Hematopoietic multipotent progenitor cell treated with erythropoietin and hydrocortisone succinate and interleukin-3 and kit ligand, for 6 days (in vitro differentiated cells): ENCODE data around the gene GPR18.

Source experiments
- DNase-seq: peaks from one replicate; pipeline ENCODE4 v3.0.0-alpha.2; 2015

GPR18 gene, protein sequence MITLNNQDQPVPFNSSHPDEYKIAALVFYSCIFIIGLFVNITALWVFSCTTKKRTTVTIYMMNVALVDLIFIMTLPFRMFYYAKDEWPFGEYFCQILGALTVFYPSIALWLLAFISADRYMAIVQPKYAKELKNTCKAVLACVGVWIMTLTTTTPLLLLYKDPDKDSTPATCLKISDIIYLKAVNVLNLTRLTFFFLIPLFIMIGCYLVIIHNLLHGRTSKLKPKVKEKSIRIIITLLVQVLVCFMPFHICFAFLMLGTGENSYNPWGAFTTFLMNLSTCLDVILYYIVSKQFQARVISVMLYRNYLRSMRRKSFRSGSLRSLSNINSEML

DNA sequence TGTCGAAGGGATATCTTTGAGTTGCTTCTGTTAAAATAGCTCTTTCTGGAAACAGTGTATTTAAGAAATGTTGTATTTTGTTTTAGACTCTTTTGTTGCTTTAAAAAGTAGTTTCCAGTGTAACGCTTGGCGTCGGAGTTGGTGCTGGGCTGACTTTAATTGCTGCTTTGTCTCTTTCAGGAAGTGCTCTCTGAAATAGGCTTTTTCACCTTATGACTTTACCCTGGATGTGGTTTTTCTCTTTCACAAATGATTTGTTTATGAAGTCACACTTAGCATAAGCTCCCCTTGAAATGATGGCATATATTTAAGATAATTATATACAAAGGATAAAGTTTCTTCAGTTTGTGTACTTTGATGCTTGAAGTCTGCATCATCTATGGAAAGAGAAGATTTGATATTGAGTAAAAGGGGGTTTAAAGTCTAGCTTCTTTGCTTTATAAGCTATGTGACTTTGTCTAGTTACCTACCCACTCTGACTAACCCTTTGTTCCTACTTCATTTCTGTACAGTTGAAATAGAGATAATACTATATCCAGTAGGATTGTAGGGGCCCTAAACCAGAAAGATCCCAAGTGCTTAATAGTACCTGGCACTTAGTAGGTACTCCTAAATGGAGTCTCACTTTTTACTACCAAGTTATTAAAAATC, at the start of gene GPR18:
Gene GPR18 (minus strand): TSS at position 170 of the 651 bp plus-strand sequence. CDS start 2,507 bp downstream, outside the sequence.
- DNase-seq: no peak

DNA sequence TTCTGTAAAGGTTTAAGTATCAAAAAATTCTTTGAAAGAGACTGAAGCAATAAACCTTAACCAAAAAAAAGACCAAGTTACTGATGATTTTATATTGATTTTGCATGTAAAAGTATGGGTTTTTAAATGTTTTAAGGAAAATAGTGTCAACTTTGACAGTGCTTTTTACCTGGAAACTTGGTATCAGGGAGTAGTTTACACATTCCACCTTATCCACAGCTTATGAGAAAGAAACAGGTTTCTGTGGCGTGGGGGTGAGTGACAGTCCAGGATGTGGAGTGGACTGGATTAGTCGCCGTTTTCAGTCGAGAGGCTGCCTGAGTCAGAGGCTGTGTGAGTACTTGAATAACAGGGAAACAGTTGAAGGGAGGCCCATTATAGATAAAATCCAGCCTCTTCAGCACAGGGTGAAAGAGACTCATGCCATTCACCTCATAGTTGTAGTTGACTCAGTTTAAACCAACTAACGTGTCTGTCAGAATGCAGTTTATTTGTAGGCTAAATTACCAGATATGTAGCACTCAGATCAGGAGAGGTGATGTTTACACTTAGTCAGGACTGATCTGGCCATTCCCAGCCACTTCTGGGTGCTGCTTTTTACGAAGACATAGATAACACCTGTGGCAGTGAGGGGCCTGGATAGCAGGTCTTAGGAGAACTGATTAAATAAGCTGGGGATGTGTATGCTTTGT, 49.6 kb upstream of the GPR18 start:
- DNase-seq: peak; percentile 57

DNA sequence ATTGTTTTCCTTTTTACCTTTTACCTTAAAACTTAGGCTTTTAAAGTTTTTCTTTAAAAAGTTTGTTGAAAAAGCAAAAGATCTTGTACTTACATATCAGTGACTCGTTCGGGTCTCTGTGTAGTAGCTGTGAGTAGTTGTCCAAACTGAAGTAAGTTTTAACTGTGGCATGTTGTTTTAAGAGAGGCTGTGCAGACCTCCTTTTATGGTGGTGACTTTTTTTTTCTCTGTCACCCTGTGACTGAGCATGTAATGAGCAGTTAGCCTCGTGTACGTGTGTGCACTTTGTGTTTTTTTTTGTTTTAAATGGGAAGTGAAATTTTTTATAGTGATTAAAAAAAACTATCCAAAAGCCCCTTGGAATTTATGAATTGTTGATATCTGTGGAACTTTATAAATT, 49.1 kb upstream of the GPR18 start, which contains the start of gene GPR183:
Gene GPR183 (minus strand): TSS at position 153 of the 400 bp plus-strand sequence. CDS start 11,254 bp downstream, outside the sequence.
- DNase-seq: peak; percentile 65

- DNase-seq: no peak
Observed at GRCh38 chr13:99305566-99305965, 47.4 kb upstream of the GPR18 start.

DNA sequence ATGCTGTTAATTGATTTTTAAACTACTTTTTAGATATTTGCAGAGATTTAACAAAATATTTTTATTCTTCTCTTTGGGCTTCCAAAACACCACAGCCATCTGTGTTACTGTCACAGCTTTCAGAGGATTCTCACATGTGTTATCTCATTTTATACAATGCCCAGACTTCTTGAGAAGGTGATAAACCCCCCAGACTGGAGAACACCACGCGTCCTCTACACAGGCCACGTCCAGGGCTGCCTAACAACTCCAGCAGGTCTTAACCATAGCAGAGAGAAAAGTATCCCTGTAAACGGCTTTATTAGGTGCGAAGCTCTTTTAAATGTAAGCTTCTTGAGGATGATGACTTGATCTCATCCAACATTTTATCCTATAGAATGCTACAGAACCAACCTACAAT, 47.0 kb upstream of the GPR18 start:
- DNase-seq: peak; percentile 51

DNA sequence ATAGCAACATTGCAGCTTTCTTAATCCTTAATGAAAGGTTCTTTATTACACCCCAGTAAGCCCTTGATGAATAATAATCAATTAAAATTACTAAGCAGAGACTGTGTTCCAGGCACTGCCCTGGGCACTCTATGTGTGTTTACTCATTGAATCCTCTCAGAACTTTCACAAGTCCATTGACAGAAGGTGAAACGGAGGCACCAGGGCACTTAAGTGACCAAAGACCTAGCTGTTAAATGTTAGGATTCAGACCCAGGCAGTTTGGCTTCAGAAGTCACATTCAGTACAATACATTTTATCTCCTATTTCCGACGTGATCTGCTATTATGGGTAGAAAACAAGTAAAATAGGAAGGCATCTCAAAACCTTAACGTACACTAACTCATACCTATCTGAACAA, 46.4 kb upstream of the GPR18 start:
- DNase-seq: no peak

GRCh38 chr13:99303863-99304521, 45.8 kb upstream of the GPR18 start:
- no peak for DNase-seq

- no peak for DNase-seq
Observed at GRCh38 chr13:99302637-99303505, 44.7 kb upstream of the GPR18 start.

GRCh38 chr13:99301913-99302636, 43.9 kb upstream of the GPR18 start:
- no peak for DNase-seq

DNA sequence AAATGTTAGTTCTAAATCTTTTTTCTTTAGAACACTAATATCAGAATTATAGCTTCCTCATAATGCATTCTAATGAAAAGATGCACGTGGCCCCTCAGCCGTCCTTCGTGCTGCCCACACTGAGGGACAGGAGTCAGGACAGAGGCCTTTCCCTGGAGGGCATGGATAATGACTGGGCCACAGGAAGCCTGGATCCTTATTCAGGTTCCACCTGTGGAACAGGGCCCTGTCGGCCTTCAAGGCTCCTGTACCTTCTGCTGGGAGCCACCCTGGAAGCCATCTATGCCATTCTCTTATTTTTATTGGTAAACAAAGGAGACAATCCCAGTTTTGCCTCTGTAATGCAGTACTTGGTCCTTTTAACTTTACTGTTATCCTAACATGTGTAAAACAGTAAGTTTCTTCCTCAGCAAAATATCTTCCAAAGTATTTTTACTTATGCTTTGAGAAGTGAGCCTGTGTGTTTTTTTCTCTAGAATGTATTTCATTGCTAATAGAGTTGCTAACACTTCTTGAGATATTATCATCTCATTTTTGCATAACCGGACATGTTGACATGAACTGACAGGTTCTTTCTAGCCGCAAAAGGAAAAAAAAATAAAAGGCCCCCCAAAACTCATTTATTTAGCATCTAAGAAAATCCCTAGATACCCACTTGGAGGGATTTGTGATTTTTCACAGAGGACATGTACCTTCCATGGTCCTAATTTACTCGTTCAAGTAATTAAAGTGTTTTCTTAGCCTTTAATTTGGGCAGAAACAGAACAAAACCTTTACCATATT, 43.1 kb upstream of the GPR18 start:
- DNase-seq: no peak

GRCh38 chr13:99299920-99300341, 41.8 kb upstream of the GPR18 start:
- no peak for DNase-seq

DNA sequence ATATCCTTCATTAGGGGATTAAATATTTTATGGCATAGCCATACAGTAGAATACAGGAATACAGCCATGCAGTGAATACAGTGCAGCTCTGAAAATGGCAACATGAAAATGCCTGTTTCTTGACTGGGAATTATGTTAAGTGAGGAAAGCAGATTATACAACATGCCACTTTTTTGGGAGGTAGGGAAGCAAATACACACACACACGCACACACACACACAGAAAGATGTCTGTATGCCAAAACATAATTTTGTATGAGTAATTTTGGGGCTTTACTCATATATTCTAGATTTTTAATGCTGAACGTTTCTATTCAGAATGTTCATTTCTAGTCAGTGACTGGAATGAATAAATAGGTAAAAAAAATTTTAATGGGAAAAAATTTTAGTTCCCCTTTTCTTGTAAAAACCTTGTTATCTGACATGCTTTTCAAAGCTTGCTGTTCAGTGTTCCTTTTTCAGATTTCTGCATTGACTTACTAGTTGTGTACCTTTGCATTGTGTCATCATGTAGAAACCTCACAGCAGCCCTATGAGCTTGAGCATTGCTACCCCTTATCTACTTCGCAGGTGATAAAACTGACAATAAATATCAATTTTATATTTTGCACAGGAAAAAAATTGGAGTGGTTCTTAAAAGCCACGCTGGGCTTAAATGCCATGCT, 41.2 kb upstream of the GPR18 start:
- DNase-seq: peak; percentile 41

- no peak for DNase-seq
Observed at GRCh38 chr13:99298056-99298455, 39.9 kb upstream of the GPR18 start.

GRCh38 chr13:99297331-99297730, 39.2 kb upstream of the GPR18 start:
- DNase-seq: no peak

DNA sequence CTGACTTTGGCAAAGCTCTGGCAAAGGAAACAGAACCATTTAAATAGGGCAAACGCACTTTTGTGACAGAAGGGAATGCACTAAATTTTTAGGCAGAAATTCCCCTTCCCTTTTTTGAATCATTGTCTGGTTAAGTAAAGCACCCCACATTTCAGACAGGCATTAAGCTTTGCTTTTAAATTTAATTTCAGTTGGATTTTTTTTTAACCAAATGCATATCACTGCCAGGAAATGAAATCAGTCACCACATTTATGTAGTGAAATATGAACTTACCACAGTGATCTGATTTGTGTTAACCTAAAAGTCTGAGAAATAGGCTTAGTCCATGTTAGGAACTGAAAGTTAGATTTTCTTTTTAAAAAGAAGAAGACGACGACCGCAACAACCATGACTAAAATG, 38.2 kb upstream of the GPR18 start:
- no peak for DNase-seq

GRCh38 chr13:99295488-99296252, 37.5 kb upstream of the GPR18 start:
- no peak for DNase-seq

DNA sequence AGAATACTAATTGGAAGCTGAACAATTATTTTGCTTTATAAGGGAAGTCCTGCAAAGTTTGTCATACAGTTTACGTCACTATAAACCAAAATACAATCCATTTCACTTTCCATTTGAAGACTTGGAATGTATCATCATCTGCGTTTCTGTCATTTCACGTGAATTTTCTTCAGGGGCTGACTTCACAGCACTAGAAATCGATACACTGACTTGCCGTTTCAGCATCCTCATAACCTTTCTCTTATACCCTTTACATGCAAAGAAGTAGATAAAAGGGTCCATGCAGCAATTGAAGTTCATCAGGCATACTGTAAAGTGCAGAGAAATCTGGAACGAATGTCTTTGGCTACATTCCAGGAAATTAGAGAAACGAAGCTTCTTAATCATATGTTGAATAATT, 36.8 kb upstream of the GPR18 start:
- DNase-seq: no peak

GRCh38 chr13:99294198-99294597, 36.0 kb upstream of the GPR18 start:
- no peak for DNase-seq

- DNase-seq: no peak
Observed at GRCh38 chr13:99293178-99293577, 35.0 kb upstream of the GPR18 start.
